Erythroblast (primary cell): ENCODE results near the gene TNFSF15.

Experiments
- GATA1 ChIP-seq: IDR thresholded peaks from 2 replicates; pipeline ENCODE4 v1.6.1; 2011; ENCODE audit warnings: low read depth, mild to moderate bottlenecking, control low read depth, low read length, moderate library complexity
- POLR2A ChIP-seq: IDR thresholded peaks from 2 replicates; pipeline ENCODE4 v1.6.1; 2011; ENCODE audit warnings: mild to moderate bottlenecking, low read length

DNA sequence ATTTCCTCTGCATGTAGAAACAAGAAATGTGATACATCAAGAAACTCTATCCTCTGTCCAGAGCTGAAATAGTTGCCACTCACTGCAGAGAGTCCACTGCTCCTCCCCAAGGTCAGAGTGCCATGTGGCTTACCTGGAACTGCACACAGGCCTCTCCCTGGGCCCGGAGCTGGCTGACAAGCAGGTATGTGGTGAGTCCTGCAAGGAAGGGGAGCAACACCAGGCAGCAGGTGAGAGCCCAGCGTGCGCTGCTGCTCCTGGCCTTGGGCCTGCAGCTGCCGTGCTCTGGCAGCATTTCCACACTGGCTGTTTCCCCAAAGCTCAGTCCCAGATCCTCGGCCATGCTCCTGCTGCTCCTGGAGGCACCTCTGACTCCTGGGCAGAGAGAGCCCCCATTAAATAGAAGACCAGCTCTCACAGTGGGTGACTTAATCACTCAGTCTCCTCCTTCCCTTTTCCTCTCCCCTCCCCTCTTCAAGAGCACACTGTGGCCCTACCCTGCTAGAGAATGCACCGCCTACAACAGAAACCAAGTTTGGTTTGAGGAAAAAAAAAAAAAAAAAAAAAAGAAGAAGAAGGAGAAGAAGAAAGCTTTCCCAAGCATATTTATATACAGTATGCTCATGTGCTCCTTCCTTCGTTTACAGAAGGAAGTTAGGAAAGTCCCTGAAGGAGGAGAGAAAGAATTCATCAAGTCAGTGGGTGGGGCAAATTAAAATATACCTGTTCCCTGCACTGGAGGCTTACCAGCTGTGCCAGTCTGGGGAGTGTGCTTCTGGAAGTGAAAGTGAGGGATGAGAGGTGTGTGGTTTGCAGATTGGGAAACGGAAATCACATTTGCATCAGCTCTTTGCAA lies at the start of gene TNFSF15:
- TF ChIP-seq POLR2A, result no peak
- no peak for TF ChIP-seq GATA1
